ENCODE results near the gene CLEC2D.
"Not testable (repeated sequence)": the region's sequence is repeated elsewhere in the genome, so short reads cannot be mapped to it uniquely, and the experiment has no call there.

Gene CLEC2D

DNA sequence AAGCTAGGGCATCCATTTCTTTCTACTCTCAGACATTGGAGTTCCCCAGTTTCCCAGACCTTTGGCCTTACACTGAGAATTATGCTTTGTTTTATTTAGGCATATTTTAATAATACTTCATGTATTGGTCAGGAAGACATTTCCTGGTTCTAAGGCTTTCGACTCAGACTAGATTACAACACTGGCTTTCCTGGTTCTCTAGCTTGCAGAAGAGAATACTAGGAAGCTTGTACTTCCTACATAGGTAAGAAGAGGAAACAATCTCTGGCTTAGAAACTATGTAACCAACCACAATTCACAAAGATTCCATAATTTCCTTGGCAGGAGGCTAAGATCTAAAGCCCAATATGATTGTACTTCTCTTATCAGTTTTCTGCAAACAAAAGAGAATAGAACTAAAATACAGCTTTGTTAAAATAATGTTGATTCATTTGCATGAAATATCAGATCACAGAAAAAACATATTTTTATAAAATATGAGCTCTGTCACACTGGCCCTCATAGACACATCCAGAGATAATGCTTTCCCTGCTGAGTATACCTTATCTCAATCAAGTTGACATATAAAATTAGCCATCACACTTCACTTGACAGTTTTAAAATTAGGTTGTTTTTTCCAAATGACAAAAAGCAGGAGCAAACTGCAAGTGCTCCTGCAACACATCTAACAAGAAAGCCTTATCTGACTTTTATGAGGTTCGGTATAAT is 30.5 kb downstream of the CLEC2D start:
- H4K20me1 ChIP-seq = no peaks in the 10 kb centered on the region
- H3K27ac ChIP-seq = no peak overlapping the region
- TF ChIP-seq Cebpa-rat (IDR thresholded peaks at IDR 0.05) = no peak
- H3K4me3 ChIP-seq = no peak overlapping the region
- no peak overlapping the region for H3K9ac ChIP-seq
- H3K36me3 ChIP-seq = peaks cover 2 to 26% (median 21%) of the 10 kb centered on the region in 11 experiments; a peak in 20 of 22 replicates
- H3K9me3 ChIP-seq (replicated peaks in 1 of 11) = peaks cover 18 to 36% (median 32%) of the 10 kb centered on the region in 11 experiments; a peak in 21 of 22 replicates
- peak overlapping the region in 6 of 11 experiments; percentile 19 to 85 (median 49); a peak in 9 of 22 replicates for H3K4me2 ChIP-seq
- H3K27me3 ChIP-seq = no peaks in the 10 kb centered on the region
- peaks cover 15 to 78% (median 27%) of the 10 kb centered on the region in 10 experiments for H3K4me1 ChIP-seq

DNA sequence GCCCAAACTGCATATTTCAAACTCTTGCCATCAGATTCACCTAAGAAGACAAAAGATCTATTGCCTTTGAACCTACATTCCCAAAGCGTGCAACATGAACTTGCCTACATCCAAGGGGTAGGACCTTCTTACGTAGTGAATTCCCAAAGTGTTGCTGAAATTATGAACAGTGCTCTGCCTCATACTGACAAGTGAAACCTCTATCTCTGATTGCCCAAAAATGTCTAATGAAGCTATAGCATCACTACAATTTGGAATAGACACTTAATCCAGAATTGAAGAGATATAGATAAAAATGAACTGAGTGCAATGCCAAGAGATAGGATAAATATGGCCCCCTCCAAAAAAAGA is 31.1 kb downstream of the CLEC2D start:
- Histone ChIP-seq H3K9ac (no peak overlapping the region), H3K27ac (no peak overlapping the region)

DNA sequence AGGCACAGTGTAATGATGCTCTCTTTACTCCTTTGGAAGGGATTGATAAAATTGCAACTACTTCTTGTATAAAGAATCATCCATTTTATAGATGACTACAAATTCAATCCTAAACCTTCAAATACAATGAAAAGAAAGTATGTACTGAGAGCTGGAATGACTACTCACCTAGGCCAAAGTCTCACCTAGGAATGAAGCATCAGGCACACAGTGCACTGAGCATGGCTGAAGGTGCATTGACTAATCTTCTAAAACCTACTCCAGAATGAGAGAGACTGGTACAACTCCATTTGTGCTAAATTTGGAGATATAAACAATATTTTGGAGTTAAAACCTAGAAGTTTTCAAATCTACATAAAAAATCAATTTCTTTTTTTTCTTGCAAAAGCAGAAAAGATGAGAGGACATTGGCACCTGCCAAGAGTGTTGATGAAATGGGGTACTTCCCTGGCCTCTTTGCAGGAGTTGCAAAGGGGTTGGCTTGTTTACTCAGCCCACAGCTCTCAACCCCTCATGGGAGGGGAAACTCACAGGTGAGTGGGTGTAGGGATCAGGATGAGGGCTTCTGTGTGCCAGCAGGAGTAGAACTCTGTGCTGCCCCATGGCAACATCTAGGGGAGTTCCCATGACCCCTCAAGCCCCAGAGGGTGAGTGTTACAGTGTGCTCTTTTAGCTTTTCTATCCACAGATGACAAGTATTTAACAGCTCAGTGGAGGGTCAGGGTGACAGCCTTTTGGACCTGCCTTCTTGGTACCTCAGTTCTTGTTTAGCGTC is 32.1 kb downstream of the CLEC2D start:
- H3K4me3 ChIP-seq = 0 out of 20 replicates have a peak overlapping the region, but pooled peaks of 1 of the 10 experiments have one; percentile 18
- peaks cover 0 to 11% (median 6%) of the 10 kb centered on the region in 11 experiments; a peak in 19 of 22 replicates for H3K36me3 ChIP-seq
- H3K4me1 ChIP-seq = peaks cover 21 to 81% (median 36%) of the 10 kb centered on the region in 10 experiments
- peak overlapping the region; percentile 43 to 89 (median 74) for H3K4me2 ChIP-seq
- no peaks in the 10 kb centered on the region for H4K20me1 ChIP-seq
- H3K9ac ChIP-seq = peak overlapping the region in 2 of 11 experiments; percentile 15 to 26; a peak in 3 of 22 replicates
- no peaks in the 10 kb centered on the region for H3K27me3 ChIP-seq
- no peak for TF ChIP-seq Cebpa-rat (IDR thresholded peaks at IDR 0.05)
- peak overlapping the region in 6 of 11 experiments; percentile 9 to 38 (median 18); a peak in 9 of 22 replicates for H3K27ac ChIP-seq
- H3K9me3 ChIP-seq (replicated peaks in 1 of 11) = peaks cover 17 to 29% (median 27%) of the 10 kb centered on the region in 11 experiments; a peak in 21 of 22 replicates

More for the DNA sequence above, 31.1 kb downstream of the CLEC2D start:
- Histone ChIP-seq H3K4me1 (peaks cover 15 to 78% (median 28%) of the 10 kb centered on the region in 10 experiments), H3K9me3 (replicated peaks in 1 of 11) (peaks cover 22 to 36% (median 32%) of the 10 kb centered on the region in 11 experiments; a peak in 21 of 22 replicates), H3K27me3 (no peaks in the 10 kb centered on the region), H3K4me2 (peak overlapping the region in 3 of 11 experiments; percentile 56 to 85 (median 78); a peak in 4 of 22 replicates), H3K4me3 (no peak overlapping the region), H4K20me1 (no peaks in the 10 kb centered on the region), H3K36me3 (peaks cover 0 to 21% (median 16%) of the 10 kb centered on the region in 11 experiments; a peak in 19 of 22 replicates)
- no peak for TF ChIP-seq Cebpa-rat (IDR thresholded peaks at IDR 0.05)

DNA sequence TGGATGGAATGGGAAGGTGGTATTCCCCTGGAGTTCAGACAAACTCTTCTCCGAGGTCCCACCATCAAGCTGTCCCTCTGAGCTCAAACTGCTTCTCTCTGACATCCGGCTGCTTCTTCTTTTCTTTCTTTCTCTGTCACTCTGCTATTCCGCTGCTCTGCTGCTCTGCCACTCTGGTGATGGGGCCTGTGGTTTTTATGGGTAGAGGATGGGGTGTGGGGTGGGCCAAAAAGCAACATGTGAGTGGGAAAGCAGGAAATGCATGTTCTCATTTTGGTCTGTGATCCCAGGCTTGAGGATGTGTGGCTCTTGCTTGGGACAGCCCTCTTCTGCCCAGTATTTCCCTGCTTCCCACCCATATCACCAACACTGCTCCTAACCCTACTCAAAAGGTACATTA is 32.7 kb downstream of the CLEC2D start:
- TF ChIP-seq Cebpa-rat (IDR thresholded peaks at IDR 0.05) = no peak
- Histone ChIP-seq H3K4me3 (0 out of 20 replicates have a peak overlapping the region, but pooled peaks of 1 of the 10 experiments have one; percentile 18), H3K4me1 (peaks cover 21 to 87% (median 38%) of the 10 kb centered on the region in 10 experiments), H3K36me3 (peaks cover 0 to 5% (median 0%) of the 10 kb centered on the region in 11 experiments; a peak in 7 of 22 replicates), H3K9ac (peak overlapping the region in 3 of 11 experiments; percentile 15 to 26 (median 15); a peak in 3 of 22 replicates), H4K20me1 (no peaks in the 10 kb centered on the region), H3K27me3 (no peaks in the 10 kb centered on the region), H3K4me2 (peak overlapping the region; percentile 43 to 89 (median 74)), H3K9me3 (replicated peaks in 1 of 11) (peaks cover 10 to 23% (median 20%) of the 10 kb centered on the region in 11 experiments; a peak in 19 of 22 replicates), H3K27ac (peak overlapping the region in 6 of 11 experiments; percentile 9 to 38 (median 18); a peak in 9 of 22 replicates)

DNA sequence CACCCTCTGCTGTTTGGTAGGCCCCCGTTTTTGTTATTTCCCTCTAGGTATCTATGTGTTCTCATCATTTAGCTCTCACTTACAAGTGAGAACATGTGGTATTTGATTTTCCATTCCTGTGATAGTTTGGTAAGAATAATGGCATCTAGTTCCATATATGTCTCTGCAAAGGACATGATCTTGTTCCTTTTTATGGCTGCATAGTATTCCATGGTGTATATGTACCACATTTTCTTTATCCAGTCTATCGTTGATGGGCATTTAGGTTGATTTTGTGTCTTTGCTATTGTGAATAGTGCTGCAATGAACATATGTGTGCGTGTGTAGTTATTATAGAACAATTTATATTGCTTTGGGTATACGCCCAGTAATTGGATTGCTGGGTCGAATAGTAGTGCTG is 35.0 kb downstream of the CLEC2D start:
- not testable (repeated sequence) for H3K27me3 ChIP-seq, H3K4me2 ChIP-seq, H4K20me1 ChIP-seq

DNA sequence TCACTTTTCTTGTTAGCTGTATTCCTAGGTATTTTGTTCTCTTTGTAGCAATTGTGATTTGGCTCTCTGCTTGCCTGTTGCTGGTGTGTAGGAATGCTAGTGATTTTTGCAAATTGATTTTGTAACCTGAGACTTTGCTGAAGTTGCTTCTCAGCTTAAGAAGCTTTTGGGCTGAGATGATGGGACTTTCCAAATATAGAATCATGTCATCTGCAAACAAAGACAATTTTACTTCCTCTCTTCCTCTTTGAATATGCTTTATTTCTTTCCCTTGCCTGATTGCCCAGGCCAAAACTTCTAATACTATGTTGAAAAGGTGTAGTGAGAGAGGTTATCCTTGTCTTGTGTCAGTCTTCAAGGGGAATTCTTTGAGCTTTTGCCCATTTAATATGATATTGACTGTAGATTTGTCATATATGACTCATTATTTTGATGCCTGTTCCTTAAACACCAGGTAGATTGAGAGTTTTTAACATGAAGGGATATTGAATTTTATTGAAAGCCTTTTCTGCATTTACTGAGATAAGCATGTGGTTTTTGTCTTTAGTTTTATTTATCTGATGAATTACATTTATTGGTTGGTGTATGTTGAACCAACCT is 36.7 kb downstream of the CLEC2D start:
- no peaks in the 10 kb centered on the region for H3K36me3 ChIP-seq
- H3K9ac ChIP-seq = peak overlapping the region in 1 of 11 experiments; percentile 44; a peak in 2 of 22 replicates
- H3K9me3 ChIP-seq (replicated peaks in 1 of 11) = peaks cover 6 to 29% (median 15%) of the 10 kb centered on the region in 11 experiments; a peak in 18 of 22 replicates
- no peaks in the 10 kb centered on the region for H4K20me1 ChIP-seq
- peak overlapping the region in 5 of 11 experiments; percentile 5 to 65 (median 38); a peak in 7 of 22 replicates for H3K27ac ChIP-seq
- H3K4me3 ChIP-seq = no peak overlapping the region
- H3K4me2 ChIP-seq = peak overlapping the region; percentile 6 to 76 (median 44); a peak in 19 of 22 replicates
- no peaks in the 10 kb centered on the region for H3K27me3 ChIP-seq
- no peak for TF ChIP-seq Cebpa-rat (IDR thresholded peaks at IDR 0.05)
- H3K4me1 ChIP-seq = peaks cover 24 to 67% (median 40%) of the 10 kb centered on the region in 10 experiments

More for the DNA sequence above, 35.0 kb downstream of the CLEC2D start:
- not testable (repeated sequence) for H3K27ac ChIP-seq, H3K4me3 ChIP-seq, H3K36me3 ChIP-seq, H3K9ac ChIP-seq
- Histone ChIP-seq H3K4me1 (peaks cover 24 to 84% (median 45%) of the 10 kb centered on the region in 10 experiments), H3K9me3 (replicated peaks in 1 of 11) (peaks cover 6 to 29% (median 15%) of the 10 kb centered on the region in 11 experiments; a peak in 18 of 22 replicates)

DNA sequence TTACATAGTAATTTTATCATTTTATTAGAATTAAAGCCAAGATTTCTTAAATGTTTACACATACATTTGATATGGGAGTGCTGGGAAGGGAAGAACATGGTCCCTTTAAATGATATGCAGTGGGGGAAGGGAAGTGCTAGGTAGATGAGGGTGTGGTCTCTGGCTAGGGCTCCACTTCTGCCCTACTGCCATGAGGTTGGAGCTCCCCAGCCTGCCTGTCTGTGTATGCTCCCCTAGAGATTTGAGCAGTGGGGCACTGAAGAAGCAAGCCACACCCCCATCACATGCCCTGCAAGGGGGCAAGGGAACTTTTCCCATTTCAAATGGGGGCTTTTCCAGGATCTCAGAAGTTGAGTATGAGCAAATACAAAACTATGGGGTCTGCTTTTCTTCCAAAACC is 37.8 kb downstream of the CLEC2D start:
- H3K9ac ChIP-seq = no peak overlapping the region
- H3K36me3 ChIP-seq = no peaks in the 10 kb centered on the region
- peaks cover 14 to 57% (median 28%) of the 10 kb centered on the region in 10 experiments for H3K4me1 ChIP-seq
- TF ChIP-seq Cebpa-rat (IDR thresholded peaks at IDR 0.05) = no peak
- H4K20me1 ChIP-seq = no peaks in the 10 kb centered on the region
- H3K4me3 ChIP-seq = no peak overlapping the region
- H3K4me2 ChIP-seq = peak overlapping the region in 6 of 11 experiments; percentile 13 to 76 (median 40); a peak in 7 of 22 replicates
- H3K9me3 ChIP-seq (replicated peaks in 1 of 11) = peaks cover 6 to 29% (median 15%) of the 10 kb centered on the region in 11 experiments; a peak in 18 of 22 replicates
- peak overlapping the region in 2 of 11 experiments; percentile 18 to 37; a peak in 5 of 22 replicates for H3K27ac ChIP-seq
- no peaks in the 10 kb centered on the region for H3K27me3 ChIP-seq

Data from BLaER1 treated with 17β-estradiol and CSF1 and Interleukin-3, amounts not matched to agents 10 nM and 100 nM (cell line).